ENCODE measurements around the gene GPR132. TPM values are rescaled to one million over a fixed set of nuclear protein-coding genes. Genes with fewer than 3 reads are reported as not detected.

The GPR132 gene
- total and polyA plus RNA-seq, 8 donors: 0.14 to 2.3 (median 0.55) TPM

DNA sequence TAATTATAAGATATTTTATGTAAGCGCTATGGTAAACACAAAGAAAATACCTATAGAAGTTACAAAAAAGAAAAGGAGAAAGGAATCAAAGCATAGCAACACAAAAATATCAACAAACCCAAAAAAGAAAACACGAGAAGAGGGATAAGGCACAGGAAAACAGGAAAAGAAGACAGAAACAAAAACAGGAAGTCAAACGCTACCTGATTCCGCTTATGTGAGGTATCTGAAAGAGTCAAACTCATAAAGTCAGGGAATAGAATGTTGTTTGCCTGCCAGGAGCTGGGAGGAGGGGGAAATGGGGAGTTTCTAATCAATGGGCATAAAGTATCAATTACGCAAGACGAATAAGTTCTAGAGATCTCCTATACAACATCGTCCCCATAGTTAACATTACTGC, 39.9 kb upstream of the GPR132 start:
- no peak for DNase-seq
- Histone ChIP-seq H3K9me3 (no peaks in the 10 kb centered on the region), H3K36me3 (no peaks in the 10 kb centered on the region), H3K4me1 (no peaks in the 10 kb centered on the region), H3K27ac (no peak overlapping the region), H3K4me3 (no peak overlapping the region), H3K27me3 (peaks cover 0 to 6% (median 0%) of the 10 kb centered on the region in 4 donors)
- no peak for ATAC-seq
- 57 to 68% methylated on average over 7 of the region's 7 CpGs for WGBS, 2 donors
- FAIRE-seq: no peak
- intact Hi-C loops (cut with DNase I): no loop called here
- TF ChIP-seq CTCF (IDR thresholded peaks at IDR 0.05): no peak

DNA sequence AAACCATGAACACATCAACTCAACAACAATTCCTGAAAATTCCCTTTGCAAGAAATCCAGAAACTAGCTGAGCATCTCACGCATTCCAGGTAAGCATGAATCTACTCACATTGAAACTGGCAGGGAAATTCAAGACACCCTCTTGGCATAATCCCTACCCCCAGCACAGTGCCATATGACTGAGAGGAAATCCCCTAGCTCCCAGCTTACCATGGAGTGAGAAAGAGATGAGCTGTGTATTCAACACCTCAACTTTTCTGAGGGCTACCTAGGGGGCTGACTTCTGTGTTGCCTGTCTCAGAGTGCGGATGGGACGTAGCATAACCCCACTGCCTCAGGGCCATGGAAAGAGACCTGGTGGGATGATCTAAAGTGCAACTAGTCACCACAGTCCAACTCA, 37.7 kb upstream of the GPR132 start:
- Histone ChIP-seq H3K27me3 (peaks cover 0 to 6% (median 0%) of the 10 kb centered on the region in 4 donors), H3K4me3 (no peak overlapping the region), H3K27ac (no peak overlapping the region), H3K4me1 (no peaks in the 10 kb centered on the region), H3K36me3 (no peaks in the 10 kb centered on the region), H3K9me3 (no peaks in the 10 kb centered on the region)
- no peak for TF ChIP-seq CTCF (IDR thresholded peaks at IDR 0.05)
- no peak for FAIRE-seq
- intact Hi-C loops (cut with DNase I): no loop called here
- no peak for DNase-seq
- ATAC-seq: no peak
- 93 to 96% methylated on average over 3 of the region's 3 CpGs for WGBS, 2 donors

GRCh38 chr14:105102361-105102870, 37.2 kb upstream of the GPR132 start:
- H3K4me1 ChIP-seq: no peaks in the 10 kb centered on the region
- no peak overlapping the region for H3K4me3 ChIP-seq
- no peak for TF ChIP-seq CTCF (IDR thresholded peaks at IDR 0.05)
- peaks cover 0 to 6% (median 0%) of the 10 kb centered on the region in 4 donors for H3K27me3 ChIP-seq
- intact Hi-C loops (cut with DNase I): no loop called here
- H3K36me3 ChIP-seq: no peaks in the 10 kb centered on the region
- 86% methylated on average over 7 of the region's 7 CpGs for WGBS, 2 donors
- FAIRE-seq: no peak
- no peak for DNase-seq
- H3K9me3 ChIP-seq: no peaks in the 10 kb centered on the region
- ATAC-seq: no peak
- H3K27ac ChIP-seq: no peak overlapping the region

DNA sequence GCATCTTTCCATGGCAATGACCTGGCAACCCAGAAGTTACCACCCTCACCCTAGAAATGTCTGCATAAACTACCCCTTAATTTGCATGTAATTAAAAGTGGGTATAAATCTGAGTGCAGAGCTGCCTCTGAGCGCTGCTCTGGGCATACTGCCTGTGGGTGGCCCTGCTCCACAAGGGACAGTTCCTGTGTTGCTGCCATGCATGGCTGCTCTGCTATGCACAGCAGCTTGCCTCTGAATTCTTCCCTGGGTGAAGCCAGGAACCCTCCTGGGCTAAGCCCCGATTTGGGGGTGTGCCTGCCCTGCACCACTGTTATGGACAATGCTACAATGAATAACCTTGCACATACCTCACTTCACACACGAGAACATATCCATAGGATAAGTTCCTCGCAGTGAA, 35.7 kb upstream of the GPR132 start:
- Histone ChIP-seq H3K4me1 (no peaks in the 10 kb centered on the region), H3K27ac (no peak overlapping the region), H3K4me3 (no peak overlapping the region), H3K9me3 (no peaks in the 10 kb centered on the region), H3K27me3 (peaks cover 0 to 6% (median 0%) of the 10 kb centered on the region in 4 donors), H3K36me3 (no peaks in the 10 kb centered on the region)
- DNase-seq (no peak), FAIRE-seq (no peak), ATAC-seq (no peak)
- intact Hi-C loops (cut with DNase I): no loop called here
- WGBS, 2 donors: 78 to 88% methylated on average over 4 of the region's 4 CpGs
- no peak for TF ChIP-seq CTCF (IDR thresholded peaks at IDR 0.05)

DNA sequence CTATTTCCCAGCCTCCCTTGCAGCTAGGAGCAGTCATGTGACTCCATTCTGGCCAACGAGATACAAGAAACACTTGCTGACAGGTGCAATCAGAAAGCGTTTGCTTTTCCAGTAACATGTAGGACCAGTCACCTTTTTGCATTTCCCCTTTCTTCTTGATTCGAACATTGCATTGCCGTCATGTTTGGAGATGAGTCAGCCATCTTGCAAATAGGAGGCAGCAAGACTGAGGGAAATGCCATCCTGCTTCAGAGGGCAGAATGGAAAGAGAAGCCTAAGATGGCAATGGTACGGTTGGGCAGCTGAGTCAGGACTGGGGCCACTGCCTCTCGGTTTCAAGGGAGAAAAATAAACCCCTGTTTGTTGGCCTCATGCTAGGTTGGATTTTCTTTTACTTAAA, 34.5 kb upstream of the GPR132 start:
- no peak for FAIRE-seq
- no peak for TF ChIP-seq CTCF (IDR thresholded peaks at IDR 0.05)
- no peak for ATAC-seq
- Histone ChIP-seq H3K36me3 (no peaks in the 10 kb centered on the region), H3K27ac (no peak overlapping the region), H3K4me3 (no peak overlapping the region), H3K9me3 (no peaks in the 10 kb centered on the region), H3K4me1 (no peaks in the 10 kb centered on the region), H3K27me3 (peaks cover 0 to 6% (median 0%) of the 10 kb centered on the region in 4 donors)
- intact Hi-C loops (cut with DNase I): loop anchor here in 1 of 3 donors (10.0 kb wide), 1 partner anchor 65 kb away; the partner anchor contains the start of gene JAG2
- no peak for DNase-seq
- 72 to 74% methylated on average over 6 of the region's 6 CpGs for WGBS, 2 donors

Measured in pancreas (tissue), 10 donors.